Measurements from ENCODE around the gene SLC6A1. TPM values are rescaled to one million over a fixed set of nuclear protein-coding genes. Genes with fewer than 3 reads are reported as not detected.

The SLC6A1 gene
- total RNA-seq, 1 donor from 2014 or later, result not detected

GRCh38 chr3:11002371-11002807, 9.8 kb downstream of the SLC6A1 start:
- no peak overlapping the region for H3K4me3 ChIP-seq (ENCODE audit: low read depth, low read length)
- DNase-seq (ENCODE audit: low read depth), result no peak
- TF ChIP-seq CTCF (conservative IDR thresholded peaks at IDR 0.05; ENCODE audit: low read depth, low read length), result no peak

- H3K4me3 ChIP-seq (ENCODE audit: low read depth, low read length), result no peak overlapping the region
- TF ChIP-seq CTCF (conservative IDR thresholded peaks at IDR 0.05; ENCODE audit: low read depth, low read length), result no peak
Measured at GRCh38 chr3:11004563-11004962, 12.0 kb downstream of the SLC6A1 start.

GRCh38 chr3:11005686-11006256, 13.2 kb downstream of the SLC6A1 start:
- no peak for DNase-seq (ENCODE audit: low read depth)
- no peak for TF ChIP-seq CTCF (conservative IDR thresholded peaks at IDR 0.05; ENCODE audit: low read depth, low read length)
- no peak overlapping the region for H3K4me3 ChIP-seq (ENCODE audit: low read depth, low read length)

More at GRCh38 chr3:11004563-11004962, 12.0 kb downstream of the SLC6A1 start:
- DNase-seq (ENCODE audit: low read depth), result no peak

- no peak for TF ChIP-seq CTCF (conservative IDR thresholded peaks at IDR 0.05; ENCODE audit: low read depth, low read length)
- no peak overlapping the region for H3K4me3 ChIP-seq (ENCODE audit: low read depth, low read length)
- no peak for DNase-seq (ENCODE audit: low read depth)
Measured at GRCh38 chr3:11006986-11007933, 14.7 kb downstream of the SLC6A1 start.

GRCh38 chr3:11009898-11010297, 17.4 kb downstream of the SLC6A1 start:
- no peak for TF ChIP-seq CTCF (conservative IDR thresholded peaks at IDR 0.05; ENCODE audit: low read depth, low read length)
- no peak for DNase-seq (ENCODE audit: low read depth)

GRCh38 chr3:11010426-11011165, 18.0 kb downstream of the SLC6A1 start:
- TF ChIP-seq CTCF (conservative IDR thresholded peaks at IDR 0.05; ENCODE audit: low read depth, low read length), result no peak
- H3K4me3 ChIP-seq (ENCODE audit: low read depth, low read length), result no peak overlapping the region
- DNase-seq (ENCODE audit: low read depth), result no peak

More at GRCh38 chr3:11009898-11010297, 17.4 kb downstream of the SLC6A1 start:
- no peak overlapping the region for H3K4me3 ChIP-seq (ENCODE audit: low read depth, low read length)

Measured in epithelial cell of proximal tubule (primary cell).